SK-N-SH (cell line): ENCODE measurements around the gene PNCK. TPM values are rescaled to one million over a fixed set of nuclear protein-coding genes. Genes with fewer than 3 reads are reported as not detected.
"Not testable (repeated sequence)": the region's sequence is repeated elsewhere in the genome, so short reads cannot be mapped to it uniquely, and the experiment has no call there.

Experiments used
- CTCF ChIA-PET: fragments of 300-600, 350-600 bp; formaldehyde crosslinking; extraction: SDS; loops from one replicate; lab custom pipeline; 2021; lab: Yijun Ruan, JAX
- POLR2A ChIA-PET: fragments of 350-600 bp; sonication (Branson Sonifier 250); formaldehyde crosslinking; extraction: SDS; loops from one replicate; lab custom pipeline; 2020; ENCODE audit warnings: antibody characterized with exemption, inconsistent platforms; lab: Yijun Ruan, JAX
- DNase-seq: peaks from one replicate; pipeline ENCODE4 v3.0.0; 2012
- H2AFZ ChIP-seq: fragments of 200-600 bp; sonication (generic); 2 replicates; pipeline ENCODE4 v1.8.1; 2016; ENCODE audit warnings: antibody characterized with exemption, mild to moderate bottlenecking, low read depth
- H3F3A ChIP-seq: fragments of 200-600 bp; sonication (generic); replicated peaks from 2 replicates; pipeline ENCODE3; 2016; ENCODE audit warnings: antibody characterized with exemption, mild to moderate bottlenecking; ENCODE audit not compliant: insufficient read depth
- H3K27ac ChIP-seq, 2 experiments: fragments of 200-500 bp in 1 of 2; fragments of 200-600 bp in 1 of 2; sonication (Bioruptor generic) in 1 of 2; sonication (generic), shearing (Covaris generic) in 1 of 2; 2 replicates each; pipeline versions ENCODE4 v1.5.1 to v1.6.1; 2014 to 2016; ENCODE audit warnings: low read depth in 2 of 2, inconsistent platforms in 1 of 2, low read length in 1 of 2, mild to moderate bottlenecking in 1 of 2, mixed read lengths in 1 of 2
- H3K27me3 ChIP-seq: fragments of 200-600 bp; sonication (generic), shearing (Covaris generic); 2 replicates; pipeline ENCODE4 v1.6.1; 2016; ENCODE audit warnings: mixed run types; ENCODE audit not compliant: insufficient read depth
- H3K36me3 ChIP-seq, 2 experiments: fragments of 200-500 bp in 1 of 2; fragments of 200-600 bp in 1 of 2; sonication (Bioruptor generic) in 1 of 2; sonication (generic) in 1 of 2; replicated peaks in 1 of 2; 2 replicates each; pipeline versions ENCODE3 to v1.5.1; 2014 to 2016; ENCODE audit warnings: low read length in 1 of 2, mild to moderate bottlenecking in 1 of 2; ENCODE audit not compliant: insufficient read depth in 2 of 2, control insufficient read depth in 1 of 2
- H3K4me1 ChIP-seq, 2 experiments: fragments of 200-500 bp in 1 of 2; fragments of 200-600 bp in 1 of 2; sonication (Bioruptor generic) in 1 of 2; sonication (generic), shearing (Covaris generic) in 1 of 2; 2 replicates each; pipeline versions ENCODE4 v1.5.1 to v1.6.1; 2014 to 2016; ENCODE audit warnings: low read depth in 1 of 2, low read length in 1 of 2, mixed run types in 1 of 2; ENCODE audit not compliant: insufficient read depth in 2 of 2, control insufficient read depth in 1 of 2
- H3K4me2 ChIP-seq: fragments of 200-600 bp; sonication (generic), shearing (Covaris generic); 2 replicates; pipeline ENCODE4 v1.6.1; 2017; ENCODE audit warnings: mixed run types
- H3K4me3 ChIP-seq, 2 experiments: fragments of 200-500 bp in 1 of 2; fragments of 200-600 bp in 1 of 2; sonication (Bioruptor generic) in 1 of 2; sonication (generic), shearing (Covaris generic) in 1 of 2; 2 replicates each; pipeline versions ENCODE4 v1.5.1 to v1.8.1; 2014 to 2016; ENCODE audit warnings: low read depth in 2 of 2, inconsistent platforms in 1 of 2, low read length in 1 of 2, mild to moderate bottlenecking in 1 of 2, mixed read lengths in 1 of 2, moderate library complexity in 1 of 2
- H3K79me2 ChIP-seq: fragments of 200-600 bp; sonication (generic); 2 replicates; pipeline ENCODE4 v1.8.1; 2017; ENCODE audit warnings: mild to moderate bottlenecking; ENCODE audit not compliant: insufficient read depth
- H3K9ac ChIP-seq: fragments of 200-600 bp; sonication (generic); 2 replicates; pipeline ENCODE4 v1.6.1; 2017; ENCODE audit warnings: mixed run types
- H3K9me2 ChIP-seq: fragments of 200-600 bp; sonication (generic); 2 replicates; pipeline ENCODE4 v1.6.1; 2017; ENCODE audit warnings: mixed run types
- H3K9me3 ChIP-seq: fragments of 200-600 bp; sonication (generic); 2 replicates; pipeline ENCODE4 v1.6.1; 2017; ENCODE audit warnings: mixed run types, mild to moderate bottlenecking, moderate library complexity
- H4K20me1 ChIP-seq: fragments of 200-600 bp; sonication (generic); 2 replicates; pipeline ENCODE4 v1.6.1; 2017; ENCODE audit warnings: mild to moderate bottlenecking, mixed run types; ENCODE audit not compliant: insufficient read depth
- EP300 ChIP-seq, 2 experiments: IDR thresholded peaks; 2 replicates each; pipeline versions ENCODE4 v1.4.0 to v1.6.1; 2012; ENCODE audit warnings: borderline replicate concordance in 1 of 2, low read depth in 1 of 2, low read length in 1 of 2
- FOSL2 ChIP-seq: IDR thresholded peaks from 2 replicates; pipeline ENCODE4 v1.4.0; 2012; ENCODE audit warnings: low read depth, mild to moderate bottlenecking, moderate library complexity, borderline replicate concordance
- FOXJ3 ChIP-seq: sonication (generic); formaldehyde crosslinking; IDR thresholded peaks from 2 replicates; pipeline ENCODE4 v1.5.1; 2020; ENCODE audit warnings: mild to moderate bottlenecking, missing genetic modification reagents
- PBX3 ChIP-seq: IDR thresholded peaks from 2 replicates; pipeline ENCODE4; 2012
- POLR2AphosphoS5 ChIP-seq: IDR thresholded peaks from 2 replicates; pipeline ENCODE4 v1.6.1; 2012; ENCODE audit warnings: low read depth, low read length
- SIN3A ChIP-seq: IDR thresholded peaks from 2 replicates; pipeline ENCODE4 v1.6.1; 2012; ENCODE audit warnings: low read depth, mild to moderate bottlenecking, low read length, moderate library complexity, borderline replicate concordance
- SMC3 ChIP-seq: IDR thresholded peaks from 2 replicates; pipeline ENCODE4 v1.6.1; 2012; ENCODE audit warnings: low read depth, low read length, improper control_type of control experiment
- USF1 ChIP-seq: IDR thresholded peaks from 2 replicates; pipeline ENCODE4 v1.4.0; 2012; ENCODE audit warnings: low read depth, borderline replicate concordance
- YY1 ChIP-seq: IDR thresholded peaks from 2 replicates; pipeline ENCODE4 v1.4.0; 2012; ENCODE audit warnings: low read depth, mild to moderate bottlenecking
- ZBTB33 ChIP-seq: IDR thresholded peaks from 2 replicates; pipeline ENCODE4 v1.4.0; 2012; ENCODE audit warnings: low read depth, borderline replicate concordance
- WGBS: methylation state at CpG from one replicate; pipeline ENCODE4 v1.1.6; 2017; ENCODE audit warnings: low lambda C conversion rate; 5-methylcytosine and 5-hydroxymethylcytosine counted together
- polyA plus RNA-seq, 3 experiments: library from polyadenylated mRNA; depleted of rRNA; stranded (reverse); fragments of >200 nt; gene quantifications; 2 replicates each; pipeline ENCODE4 v1.2.3, GENCODE V29; 2012

PNCK gene
- polyA plus RNA-seq, 1 of the 3 experiments (the other 2 are of a cell fraction) = 1.2 TPM

GRCh38 chrX:153696986-153697722, 23.5 kb upstream of the PNCK start:
- H3K4me3 ChIP-seq, CTCF ChIA-PET, H3K9me2 ChIP-seq, POLR2A ChIA-PET, H3K4me2 ChIP-seq, H3K79me2 ChIP-seq, H2AFZ ChIP-seq, H3K9me3 ChIP-seq, H3K27me3 ChIP-seq, H3K9ac ChIP-seq, H4K20me1 ChIP-seq, H3F3A ChIP-seq, H3K27ac ChIP-seq, H3K36me3 ChIP-seq, DNase-seq: not testable (repeated sequence)
- WGBS = 61% methylated on average over 13 of the region's 16 CpGs
- peaks cover 0 to 12% of the 10 kb centered on the region in 2 experiments; a peak in 1 of 4 replicates for H3K4me1 ChIP-seq

- DNase-seq, H3K4me3 ChIP-seq, H3K9ac ChIP-seq, H3K27me3 ChIP-seq, H3K9me2 ChIP-seq, POLR2A ChIA-PET, H3K79me2 ChIP-seq, H3K27ac ChIP-seq, H2AFZ ChIP-seq, H4K20me1 ChIP-seq, H3K4me2 ChIP-seq, H3K9me3 ChIP-seq, H3F3A ChIP-seq, H3K36me3 ChIP-seq: not testable (repeated sequence)
- H3K4me1 ChIP-seq = peaks cover 0 to 19% of the 10 kb centered on the region in 2 experiments; a peak in 1 of 4 replicates
- CTCF ChIA-PET = interaction anchor here (1.3 kb wide), 1 partner anchor 11 kb away, joined by 7 read pairs; no protein-coding TSS in a partner anchor
- 60% methylated on average over 7 of the region's 10 CpGs for WGBS
Observed at GRCh38 chrX:153696538-153696937, 22.9 kb upstream of the PNCK start.

- no peak for TF ChIP-seq POLR2AphosphoS5
- TF ChIP-seq USF1 = no peak
- no peak for TF ChIP-seq EP300 (IDR thresholded peaks at IDR 0.05; ENCODE audit: borderline replicate concordance in 1 of 2, low read depth in 1 of 2, low read length in 1 of 2)
- no peak for TF ChIP-seq SIN3A
- TF ChIP-seq FOSL2 = no peak
- no peak for TF ChIP-seq PBX3
- TF ChIP-seq SMC3 = no peak
- TF ChIP-seq FOXJ3 (CRISPR knock-in tag) = no peak
- TF ChIP-seq ZBTB33 = no peak
- TF ChIP-seq YY1 = no peak
- WGBS = 51% methylated on average over 11 of the region's 15 CpGs
- no peak overlapping the region for H3K4me2 ChIP-seq
Observed at GRCh38 chrX:153696100-153696499, 22.5 kb upstream of the PNCK start.

More at GRCh38 chrX:153696100-153696499, 22.5 kb upstream of the PNCK start:
- Histone ChIP-seq H3K27ac (no peak overlapping the region), H3K9me3 (no peaks in the 10 kb centered on the region), H3K9me2 (no peaks in the 10 kb centered on the region), H3K4me1 (peaks cover 0 to 21% of the 10 kb centered on the region in 2 experiments; a peak in 1 of 4 replicates), H3K36me3 (peaks cover 0 to 2% of the 10 kb centered on the region in 2 experiments), H4K20me1 (no peaks in the 10 kb centered on the region), H3K4me3 (no peak overlapping the region), H2AFZ (no peak overlapping the region), H3K9ac (no peak overlapping the region), H3K79me2 (no peaks in the 10 kb centered on the region), H3F3A (no peaks in the 10 kb centered on the region), H3K27me3 (no peaks in the 10 kb centered on the region; the same call in 1 of the 2 replicates)
- DNase-seq = no peak
- ChIA-PET POLR2A (no interaction called here), CTCF (interaction anchor here (1.3 kb wide), 1 partner anchor 12 kb away, joined by 7 read pairs; no protein-coding TSS in a partner anchor)
